Mucosa of stomach (tissue), 1 donor: ENCODE measurements around the gene EZR.
"Not testable (repeated sequence)": the region's sequence is repeated elsewhere in the genome, so short reads cannot be mapped to it uniquely, and the experiment has no call there.

ENCODE experiments used
- H3K27me3 ChIP-seq: one replicate; pipeline ENCODE4 v1.7.0; 2013; ENCODE audit warnings: mild to moderate bottlenecking, low read length; ENCODE audit not compliant: control insufficient read depth, insufficient read depth
- H3K36me3 ChIP-seq: one replicate; pipeline ENCODE4 v1.7.0; 2013; ENCODE audit warnings: low read length; ENCODE audit not compliant: control insufficient read depth, insufficient read depth
- H3K4me1 ChIP-seq: one replicate; pipeline ENCODE4 v1.7.0; 2013; ENCODE audit warnings: mild to moderate bottlenecking, low read length; ENCODE audit not compliant: control insufficient read depth, insufficient read depth
- H3K4me3 ChIP-seq: one replicate; pipeline ENCODE4 v1.7.0; 2013; ENCODE audit warnings: low read length
- H3K9ac ChIP-seq: one replicate; pipeline ENCODE4 v1.7.0; 2013; ENCODE audit warnings: mild to moderate bottlenecking, low read length, moderate library complexity
- H3K9me3 ChIP-seq: one replicate; pipeline ENCODE4 v1.7.0; 2013; ENCODE audit warnings: mild to moderate bottlenecking, low read length, moderate library complexity; ENCODE audit not compliant: control insufficient read depth
- donor health status: Pancreatic carcinoma.

Gene EZR

GRCh38 chr6:158797331-158798310 is 21.5 kb downstream of the EZR start:
- H3K9me3 ChIP-seq, result no peaks in the 10 kb centered on the region
- no peak overlapping the region for H3K4me3 ChIP-seq
- H3K9ac ChIP-seq, result no peak overlapping the region
- H3K36me3 ChIP-seq, result no peaks in the 10 kb centered on the region
- peaks cover 71% of the 10 kb centered on the region for H3K4me1 ChIP-seq
- H3K27me3 ChIP-seq, result no peaks in the 10 kb centered on the region

- Histone ChIP-seq H3K9ac (no peak overlapping the region), H3K9me3 (no peaks in the 10 kb centered on the region), H3K36me3 (no peaks in the 10 kb centered on the region), H3K4me3 (no peak overlapping the region), H3K27me3 (no peaks in the 10 kb centered on the region), H3K4me1 (peaks cover 62% of the 10 kb centered on the region)
These were observed 22.8 kb downstream of the EZR start for GRCh38 chr6:158796353-158796752.

GRCh38 chr6:158795516-158795915 is 23.7 kb downstream of the EZR start:
- Histone ChIP-seq H3K9me3 (no peaks in the 10 kb centered on the region), H3K9ac (no peak overlapping the region), H3K27me3 (no peaks in the 10 kb centered on the region), H3K4me1 (peaks cover 60% of the 10 kb centered on the region), H3K4me3 (no peak overlapping the region), H3K36me3 (no peaks in the 10 kb centered on the region)

- Histone ChIP-seq H3K4me1 (peaks cover 39% of the 10 kb centered on the region), H3K9ac (no peak overlapping the region), H3K9me3 (no peaks in the 10 kb centered on the region), H3K4me3 (no peak overlapping the region), H3K36me3 (no peaks in the 10 kb centered on the region), H3K27me3 (no peaks in the 10 kb centered on the region)
These were observed 25.7 kb downstream of the EZR start for GRCh38 chr6:158793432-158793831.

GRCh38 chr6:158792505-158792904 is 26.7 kb downstream of the EZR start:
- H3K4me3 ChIP-seq, H3K9me3 ChIP-seq, H3K27me3 ChIP-seq, H3K36me3 ChIP-seq, H3K9ac ChIP-seq: not testable (repeated sequence)
- H3K4me1 ChIP-seq, result peaks cover 45% of the 10 kb centered on the region

GRCh38 chr6:158791274-158791855 is 27.8 kb downstream of the EZR start:
- Histone ChIP-seq H3K9ac (no peak overlapping the region), H3K4me1 (peaks cover 47% of the 10 kb centered on the region), H3K9me3 (no peaks in the 10 kb centered on the region), H3K27me3 (no peaks in the 10 kb centered on the region), H3K4me3 (no peak overlapping the region), H3K36me3 (peaks cover 6% of the 10 kb centered on the region)

GRCh38 chr6:158789115-158789917 is 29.9 kb downstream of the EZR start:
- H3K4me3 ChIP-seq, result no peak overlapping the region
- no peak overlapping the region for H3K9ac ChIP-seq
- no peaks in the 10 kb centered on the region for H3K27me3 ChIP-seq
- no peaks in the 10 kb centered on the region for H3K9me3 ChIP-seq
- H3K4me1 ChIP-seq, result peaks cover 30% of the 10 kb centered on the region
- peaks cover 17% of the 10 kb centered on the region for H3K36me3 ChIP-seq

GRCh38 chr6:158787395-158787794 is 31.8 kb downstream of the EZR start:
- Histone ChIP-seq H3K4me1 (peaks cover 26% of the 10 kb centered on the region), H3K36me3 (peaks cover 33% of the 10 kb centered on the region)

GRCh38 chr6:158786645-158787304 is 32.4 kb downstream of the EZR start:
- H3K9ac ChIP-seq, result no peak overlapping the region
- peaks cover 31% of the 10 kb centered on the region for H3K4me1 ChIP-seq
- H3K36me3 ChIP-seq, result peaks cover 33% of the 10 kb centered on the region

More at GRCh38 chr6:158787395-158787794, 31.8 kb downstream of the EZR start:
- Histone ChIP-seq H3K4me3 (no peak overlapping the region), H3K27me3 (no peaks in the 10 kb centered on the region), H3K9ac (no peak overlapping the region), H3K9me3 (no peaks in the 10 kb centered on the region)

GRCh38 chr6:158785036-158785435 is 34.1 kb downstream of the EZR start:
- H3K36me3 ChIP-seq, result peaks cover 48% of the 10 kb centered on the region
- no peaks in the 10 kb centered on the region for H3K9me3 ChIP-seq
- H3K27me3 ChIP-seq, result no peaks in the 10 kb centered on the region
- H3K4me3 ChIP-seq, result no peak overlapping the region
- no peak overlapping the region for H3K9ac ChIP-seq
- peaks cover 36% of the 10 kb centered on the region for H3K4me1 ChIP-seq

More at GRCh38 chr6:158786645-158787304, 32.4 kb downstream of the EZR start:
- Histone ChIP-seq H3K9me3 (no peaks in the 10 kb centered on the region), H3K4me3 (no peak overlapping the region), H3K27me3 (no peaks in the 10 kb centered on the region)

- H3K9ac ChIP-seq, result no peak overlapping the region
- H3K9me3 ChIP-seq, result no peaks in the 10 kb centered on the region
- H3K36me3 ChIP-seq, result peaks cover 48% of the 10 kb centered on the region
- no peaks in the 10 kb centered on the region for H3K27me3 ChIP-seq
- H3K4me3 ChIP-seq, result no peak overlapping the region
- H3K4me1 ChIP-seq, result peaks cover 36% of the 10 kb centered on the region
These were observed 34.7 kb downstream of the EZR start for GRCh38 chr6:158784505-158784904.
